ENCODE results near the gene ESRRG. TPM values are rescaled to one million over a fixed set of nuclear protein-coding genes. Genes with fewer than 3 reads are reported as not detected.

Gene ESRRG
- total RNA-seq, 2 donors from 2014 or later, result not detected

DNA sequence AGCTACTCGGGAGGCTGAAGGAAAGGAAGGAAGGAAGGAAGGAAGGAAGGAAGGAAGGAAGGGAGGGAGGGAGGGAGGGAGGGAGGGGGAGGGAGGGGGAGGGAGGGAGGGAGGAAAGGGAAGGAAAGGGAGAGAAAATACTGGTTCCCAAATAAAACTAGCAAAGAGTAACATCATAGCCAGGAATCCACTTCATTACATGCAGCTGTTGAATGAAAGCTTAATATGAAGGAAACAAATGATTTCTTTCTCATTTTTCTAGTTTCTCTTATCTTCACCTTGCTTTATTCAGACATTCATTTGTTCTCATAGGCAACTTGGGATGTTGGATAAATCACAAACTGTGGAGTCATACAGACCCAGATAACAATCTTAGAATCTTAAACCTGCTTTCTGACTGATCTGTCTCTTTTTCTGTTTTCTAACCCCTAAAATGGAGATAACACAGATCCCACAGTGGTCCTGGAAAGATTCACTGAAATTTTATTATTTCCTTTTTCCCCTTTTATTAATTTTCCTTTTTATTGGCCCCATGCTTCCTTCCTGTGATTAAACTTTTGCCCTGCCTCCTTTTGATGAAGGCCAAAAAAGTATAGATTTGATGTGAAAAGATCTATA is 247.5 kb downstream of the ESRRG start:
- DNase-seq (ENCODE audit: low spot score), result no peak
- no peak overlapping the region for H3K27ac Mint-ChIP-seq
- H3K36me3 Mint-ChIP-seq, result peaks cover 11% of the 10 kb centered on the region
- no peak for ATAC-seq
- H3K4me1 Mint-ChIP-seq (ENCODE audit: low read depth in 2 of 2), result no peaks in the 10 kb centered on the region
- peaks cover 11% of the 10 kb centered on the region for H3K9me3 Mint-ChIP-seq
- no peak overlapping the region for H3K4me3 Mint-ChIP-seq
- no peaks in the 10 kb centered on the region for H3K27me3 Mint-ChIP-seq

- no peak for DNase-seq (ENCODE audit: low spot score)
- no peaks in the 10 kb centered on the region for H3K36me3 Mint-ChIP-seq
- no peaks in the 10 kb centered on the region for H3K27me3 Mint-ChIP-seq
- no peak overlapping the region for H3K4me3 Mint-ChIP-seq
- no peak for ATAC-seq
- H3K27ac Mint-ChIP-seq, result no peak overlapping the region
- no peaks in the 10 kb centered on the region for H3K4me1 Mint-ChIP-seq (ENCODE audit: low read depth in 2 of 2)
- peaks cover 17% of the 10 kb centered on the region for H3K9me3 Mint-ChIP-seq
Measured at GRCh38 chr1:216466162-216466801, 256.9 kb downstream of the ESRRG start.

DNA sequence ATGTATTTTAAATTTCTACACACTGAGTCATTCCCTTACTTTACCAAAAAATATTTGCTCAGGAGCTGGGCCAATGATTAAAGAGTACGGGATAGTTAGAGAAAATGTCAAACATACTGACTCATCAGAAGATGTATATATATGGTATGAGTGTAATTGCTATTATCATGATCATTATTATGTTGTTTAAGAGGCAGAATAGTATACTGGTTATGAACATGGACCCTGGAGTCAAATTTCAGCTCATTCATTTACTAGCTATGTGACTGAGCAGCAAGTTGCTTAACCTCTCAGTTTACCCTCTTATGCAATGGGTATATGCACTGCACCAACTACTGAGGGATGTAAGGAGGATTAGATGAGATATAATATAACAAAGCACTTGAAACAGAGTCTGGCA is 258.7 kb downstream of the ESRRG start:
- no peak overlapping the region for H3K4me3 Mint-ChIP-seq

GRCh38 chr1:216462066-216462775 is 261.0 kb downstream of the ESRRG start:
- H3K9me3 Mint-ChIP-seq, result peaks cover 22% of the 10 kb centered on the region
- H3K36me3 Mint-ChIP-seq, result no peaks in the 10 kb centered on the region
- H3K27me3 Mint-ChIP-seq, result no peaks in the 10 kb centered on the region
- H3K27ac Mint-ChIP-seq, result no peak overlapping the region
- H3K4me1 Mint-ChIP-seq (ENCODE audit: low read depth in 2 of 2), result no peaks in the 10 kb centered on the region
- ATAC-seq, result no peak
- no peak for DNase-seq (ENCODE audit: low spot score)
- no peak overlapping the region for H3K4me3 Mint-ChIP-seq

More for the DNA sequence above, 258.7 kb downstream of the ESRRG start:
- H3K4me1 Mint-ChIP-seq (ENCODE audit: low read depth in 2 of 2), result no peaks in the 10 kb centered on the region
- no peak for DNase-seq (ENCODE audit: low spot score)
- ATAC-seq, result no peak
- no peak overlapping the region for H3K27ac Mint-ChIP-seq
- no peaks in the 10 kb centered on the region for H3K27me3 Mint-ChIP-seq
- no peaks in the 10 kb centered on the region for H3K36me3 Mint-ChIP-seq
- peaks cover 30% of the 10 kb centered on the region for H3K9me3 Mint-ChIP-seq

DNA sequence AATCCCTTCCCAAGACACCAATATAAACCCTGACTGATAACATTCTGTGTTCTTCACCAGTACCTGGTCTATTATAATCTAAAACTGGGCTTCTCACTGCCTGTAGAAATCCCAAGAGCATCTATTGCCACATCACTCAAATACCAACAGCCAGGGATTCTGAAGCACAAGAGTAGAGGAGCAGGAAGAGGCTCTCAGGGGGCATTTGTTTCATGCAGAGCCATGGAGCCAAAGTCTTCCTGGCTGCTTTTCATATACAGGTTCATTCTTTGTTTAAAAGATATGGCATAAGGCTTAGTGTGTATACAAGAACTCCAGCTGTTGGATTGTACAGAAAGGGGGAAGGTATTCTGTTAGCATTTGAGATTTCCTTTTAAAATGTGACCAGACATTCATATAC is 261.8 kb downstream of the ESRRG start:
- no peaks in the 10 kb centered on the region for H3K36me3 Mint-ChIP-seq
- H3K4me3 Mint-ChIP-seq, result no peak overlapping the region
- no peaks in the 10 kb centered on the region for H3K4me1 Mint-ChIP-seq (ENCODE audit: low read depth in 2 of 2)
- H3K27ac Mint-ChIP-seq, result no peak overlapping the region
- DNase-seq (ENCODE audit: low spot score) (no peak), ATAC-seq (no peak)
- H3K9me3 Mint-ChIP-seq, result peaks cover 18% of the 10 kb centered on the region
- H3K27me3 Mint-ChIP-seq, result no peaks in the 10 kb centered on the region

- Mint-ChIP-seq H3K4me1 (ENCODE audit: low read depth in 2 of 2) (no peaks in the 10 kb centered on the region), H3K27me3 (no peaks in the 10 kb centered on the region), H3K9me3 (peaks cover 20% of the 10 kb centered on the region), H3K4me3 (no peak overlapping the region), H3K27ac (no peak overlapping the region), H3K36me3 (no peaks in the 10 kb centered on the region)
- ATAC-seq, result no peak
- no peak for DNase-seq (ENCODE audit: low spot score)
Measured at GRCh38 chr1:216459651-216460207, 263.5 kb downstream of the ESRRG start.

DNA sequence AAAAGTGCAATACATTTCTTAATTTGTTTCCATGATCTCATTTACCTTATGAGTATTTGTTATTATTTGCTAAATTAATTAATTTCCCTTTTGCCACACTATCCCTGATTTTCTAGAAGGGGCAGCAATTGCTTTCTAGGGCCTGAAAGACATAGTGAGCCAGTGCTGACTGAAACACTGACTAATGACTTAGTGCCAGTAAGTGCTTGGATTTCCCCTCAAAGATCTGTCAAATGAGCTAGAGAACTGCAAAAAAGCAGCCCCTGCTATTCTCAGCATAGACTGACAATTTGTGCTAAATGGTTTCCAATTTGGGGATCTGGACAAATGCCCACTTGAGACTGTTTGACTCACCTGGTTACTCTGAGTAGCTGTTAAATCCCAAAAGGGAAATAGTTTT is 264.4 kb downstream of the ESRRG start:
- no peak overlapping the region for H3K4me3 Mint-ChIP-seq
- no peak overlapping the region for H3K27ac Mint-ChIP-seq
- peaks cover 26% of the 10 kb centered on the region for H3K9me3 Mint-ChIP-seq
- peaks cover under 1% of the 10 kb centered on the region for H3K36me3 Mint-ChIP-seq
- DNase-seq (ENCODE audit: low spot score) (no peak), ATAC-seq (no peak)
- no peaks in the 10 kb centered on the region for H3K27me3 Mint-ChIP-seq
- H3K4me1 Mint-ChIP-seq (ENCODE audit: low read depth in 2 of 2), result no peaks in the 10 kb centered on the region

DNA sequence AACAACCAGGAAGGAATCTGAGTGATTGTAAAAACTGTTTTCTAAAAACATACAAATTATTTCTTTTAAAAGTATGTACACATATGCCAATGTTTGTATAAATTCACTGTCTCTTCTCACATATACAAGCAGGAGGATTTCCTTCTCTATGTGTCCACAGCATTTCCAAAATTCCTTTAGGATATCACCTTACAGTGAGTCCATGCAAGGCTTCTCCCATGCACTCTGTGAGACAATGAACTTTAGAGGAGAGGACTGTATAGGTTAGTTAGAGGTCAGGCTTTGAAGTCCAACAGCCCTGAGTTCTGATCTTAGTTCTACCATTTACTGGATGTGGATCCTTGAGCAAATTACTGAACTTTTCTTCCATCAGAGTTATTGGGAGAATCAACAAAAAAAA is 265.9 kb downstream of the ESRRG start:
- no peaks in the 10 kb centered on the region for H3K4me1 Mint-ChIP-seq (ENCODE audit: low read depth in 2 of 2)
- no peak overlapping the region for H3K4me3 Mint-ChIP-seq
- no peak for ATAC-seq
- H3K36me3 Mint-ChIP-seq, result peaks cover 5% of the 10 kb centered on the region
- DNase-seq (ENCODE audit: low spot score), result no peak
- peaks cover 35% of the 10 kb centered on the region for H3K9me3 Mint-ChIP-seq
- no peak overlapping the region for H3K27ac Mint-ChIP-seq
- no peaks in the 10 kb centered on the region for H3K27me3 Mint-ChIP-seq

- peaks cover 33% of the 10 kb centered on the region for H3K9me3 Mint-ChIP-seq
- H3K4me3 Mint-ChIP-seq, result no peak overlapping the region
- peaks cover 5% of the 10 kb centered on the region for H3K36me3 Mint-ChIP-seq
- no peaks in the 10 kb centered on the region for H3K4me1 Mint-ChIP-seq (ENCODE audit: low read depth in 2 of 2)
- no peak overlapping the region for H3K27ac Mint-ChIP-seq
- ATAC-seq (no peak), DNase-seq (ENCODE audit: low spot score) (no peak)
- no peaks in the 10 kb centered on the region for H3K27me3 Mint-ChIP-seq
Measured at GRCh38 chr1:216456682-216457081, 266.5 kb downstream of the ESRRG start.

DNA sequence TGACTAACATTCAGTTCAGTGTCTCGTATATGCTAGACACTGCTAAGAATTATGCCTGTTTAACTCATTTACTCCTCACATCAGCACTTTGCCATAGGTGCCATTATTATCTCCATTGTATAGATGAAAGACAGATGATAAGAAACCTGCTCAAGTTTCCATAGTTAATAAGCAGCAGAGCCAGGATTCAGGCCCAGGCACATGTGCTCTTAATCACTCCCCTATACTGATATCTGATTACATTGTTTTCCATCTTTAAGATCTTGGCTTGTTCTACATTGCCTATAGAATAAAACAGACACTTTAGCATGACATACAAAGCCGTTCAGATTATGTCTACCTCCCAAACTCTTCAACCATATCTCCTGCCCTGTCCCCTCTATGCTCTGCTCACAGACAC is 269.5 kb downstream of the ESRRG start:
- no peak overlapping the region for H3K27ac Mint-ChIP-seq
- H3K4me1 Mint-ChIP-seq (ENCODE audit: low read depth in 2 of 2), result no peaks in the 10 kb centered on the region
- DNase-seq (ENCODE audit: low spot score) (no peak), ATAC-seq (no peak)
- peaks cover 26% of the 10 kb centered on the region for H3K9me3 Mint-ChIP-seq
- H3K4me3 Mint-ChIP-seq, result no peak overlapping the region
- H3K36me3 Mint-ChIP-seq, result peaks cover 5% of the 10 kb centered on the region
- H3K27me3 Mint-ChIP-seq, result no peaks in the 10 kb centered on the region

Measured in natural killer cell treated with Interleukin-12 subunit alpha and Interleukin-12 subunit beta and Interleukin-15 and Interleukin-18, amount 100 ng/mL, for 72 hours (primary cell).